Left hindlimb (tissue), 1 donor: ENCODE measurements around the gene HS6ST1.
"Not testable (repeated sequence)": the region's sequence is repeated elsewhere in the genome, so short reads cannot be mapped to it uniquely, and the experiment has no call there.

Experiments used
- DNase-seq: peaks from one replicate; pipeline ENCODE4 v3.0.0-alpha.2; 2018

The HS6ST1 gene

GRCh38 chr2:128280901-128281321 lies 37.8 kb downstream of the HS6ST1 start:
- DNase-seq: peak; percentile 43

GRCh38 chr2:128280158-128280871 lies 38.4 kb downstream of the HS6ST1 start:
- peak; percentile 39 for DNase-seq

DNA sequence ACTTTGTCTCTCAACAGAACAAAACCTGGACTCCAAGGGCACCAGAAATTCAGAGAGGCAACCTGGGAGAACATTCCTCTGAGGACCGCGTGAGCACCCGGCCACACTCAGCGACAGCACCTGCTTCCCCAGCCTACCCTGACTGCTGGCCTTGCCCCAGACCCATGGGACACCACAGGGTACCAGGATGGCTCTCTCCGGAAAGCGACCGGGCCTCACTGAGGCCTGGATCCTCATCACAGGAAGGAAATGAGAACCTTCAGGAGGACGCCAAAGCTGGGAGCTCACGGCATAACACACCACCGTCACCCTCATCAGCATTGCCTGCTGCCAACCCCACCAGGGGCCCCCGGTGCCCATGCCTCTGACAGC lies 38.9 kb downstream of the HS6ST1 start:
- DNase-seq: peak; percentile 21

GRCh38 chr2:128279009-128279408 lies 39.7 kb downstream of the HS6ST1 start:
- no peak for DNase-seq

DNA sequence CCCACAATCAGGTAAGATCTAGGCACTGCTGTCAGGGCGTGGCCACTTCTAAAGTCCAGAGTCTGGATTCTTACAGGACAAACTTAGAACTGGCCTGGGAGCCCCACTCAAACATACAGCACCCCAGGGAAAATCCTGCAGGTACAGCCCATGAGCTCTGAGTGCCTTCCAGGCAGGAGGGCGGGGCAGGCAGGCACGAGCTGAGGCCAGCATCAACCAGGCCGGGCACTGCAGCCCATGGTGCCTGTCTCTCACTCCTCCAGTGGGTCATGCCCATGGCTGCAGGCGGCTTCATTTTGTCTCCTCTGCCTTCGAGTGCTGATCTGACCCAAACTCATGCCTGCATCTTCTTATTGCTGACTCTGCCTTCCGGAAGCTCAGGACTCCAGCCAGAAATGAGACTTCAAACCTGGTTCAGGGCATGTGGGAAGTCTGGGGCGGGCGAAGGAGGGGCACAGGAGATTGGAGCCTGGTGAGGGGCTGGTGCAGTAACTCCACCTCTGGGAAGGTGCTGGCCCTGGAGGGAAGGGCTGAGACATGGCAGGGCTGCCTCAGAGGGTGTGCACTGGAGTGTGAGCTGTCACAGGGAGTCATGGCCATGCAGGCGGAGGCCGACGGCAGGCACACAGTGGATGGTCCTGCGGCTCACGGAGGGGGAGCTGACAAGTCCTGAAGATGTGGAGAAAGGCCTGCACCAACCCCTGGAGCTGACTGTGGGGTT lies 40.5 kb downstream of the HS6ST1 start:
- DNase-seq: no peak

DNA sequence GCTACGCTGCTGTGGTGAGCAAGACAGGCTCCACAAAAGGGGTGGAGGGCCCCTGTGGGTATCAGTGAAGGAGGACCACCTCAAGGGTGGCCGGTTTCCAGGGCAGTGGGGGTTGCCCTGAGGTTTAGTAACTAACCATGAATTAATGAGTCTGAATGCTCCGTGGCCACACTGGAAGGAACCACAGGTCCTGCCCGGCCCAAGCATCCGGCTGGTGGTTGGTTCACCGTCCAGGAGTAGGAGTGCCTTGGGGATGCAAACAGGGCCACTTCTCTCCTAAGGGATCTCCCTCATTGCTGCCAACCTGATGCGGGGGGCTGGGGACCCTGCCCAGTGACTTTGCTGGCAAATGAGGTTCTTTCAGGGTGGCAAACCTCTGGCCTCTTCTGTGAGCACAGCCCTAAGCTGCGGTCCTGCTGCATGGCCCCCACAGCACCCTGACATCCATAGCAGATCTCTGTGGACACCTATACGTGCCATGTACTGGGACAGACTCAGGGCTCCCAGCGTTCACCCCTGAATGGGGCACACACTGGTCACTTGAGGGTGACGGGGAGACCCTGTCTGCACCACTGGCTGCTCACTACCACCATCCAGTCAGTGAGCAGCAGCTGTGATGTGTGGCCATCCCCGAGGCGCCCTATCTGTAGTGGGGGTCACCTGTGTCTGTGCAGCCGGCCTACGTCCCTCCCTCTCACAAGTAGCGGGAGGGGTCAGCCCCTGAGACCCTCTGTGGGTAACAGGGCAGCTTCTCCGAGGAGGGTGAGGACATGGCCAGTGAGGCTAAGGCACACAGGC lies 41.6 kb downstream of the HS6ST1 start:
- peak; percentile 43 for DNase-seq

DNA sequence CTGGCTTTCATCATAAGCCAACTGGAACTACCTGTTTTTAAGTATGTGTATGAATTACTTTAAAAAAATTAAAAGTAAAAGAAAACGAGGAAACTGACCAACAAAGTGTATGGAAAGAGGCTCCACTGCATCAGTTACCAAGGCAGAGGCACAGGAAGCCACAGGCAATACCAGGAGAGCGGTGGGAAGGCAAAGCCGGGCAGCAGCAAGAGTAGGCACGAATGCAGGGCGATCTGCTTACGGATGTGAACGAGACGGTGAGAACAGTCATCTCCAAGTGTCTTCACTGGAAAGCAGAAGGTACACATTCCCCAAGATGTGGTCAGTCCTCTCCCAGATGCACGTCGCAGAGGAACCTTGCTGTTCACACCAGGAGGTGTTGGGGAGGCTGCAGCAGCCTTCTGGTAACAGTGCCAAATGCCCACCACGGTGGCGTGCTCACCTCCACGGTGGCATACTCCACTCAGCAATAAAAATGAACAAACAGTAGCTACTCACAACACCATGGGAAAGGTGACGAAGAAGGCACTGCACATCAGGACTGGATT lies 43.1 kb downstream of the HS6ST1 start:
- no peak for DNase-seq

- DNase-seq: no peak
Observed at GRCh38 chr2:128274218-128274617, 44.5 kb downstream of the HS6ST1 start.

DNA sequence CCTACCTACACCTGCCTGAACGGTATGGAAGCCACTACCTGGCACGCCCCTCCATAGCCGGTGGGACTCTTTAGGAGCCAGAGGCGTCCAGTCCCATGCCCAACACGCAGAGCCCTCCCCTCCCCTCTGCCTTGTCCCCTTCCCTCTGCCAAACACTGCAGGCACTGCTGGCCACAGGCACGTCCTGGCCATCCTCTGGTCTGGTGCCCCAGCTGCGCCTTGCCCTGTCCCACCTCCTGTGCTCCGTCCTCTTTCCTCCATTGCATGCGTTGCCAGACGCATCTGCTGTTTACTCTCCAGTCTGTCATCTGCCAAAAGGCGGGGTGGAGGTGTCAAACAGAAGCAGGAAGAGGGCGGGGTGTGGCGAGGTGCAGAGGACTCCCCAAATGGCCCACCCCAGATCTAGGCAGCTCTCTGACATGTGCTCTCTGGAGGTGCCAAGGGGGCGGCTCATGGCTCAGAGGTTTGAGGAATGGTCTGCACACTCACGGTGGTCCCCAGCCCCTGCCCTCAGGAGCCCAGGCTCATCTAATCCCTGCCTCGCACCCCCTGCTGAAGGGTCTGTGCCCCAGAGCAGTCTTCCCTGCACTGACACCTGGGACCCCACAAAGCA lies 45.1 kb downstream of the HS6ST1 start:
- DNase-seq: no peak

- DNase-seq: no peak
Observed at GRCh38 chr2:128272601-128273468, 45.8 kb downstream of the HS6ST1 start.

- no peak for DNase-seq
Observed at GRCh38 chr2:128271911-128272600, 46.6 kb downstream of the HS6ST1 start.

GRCh38 chr2:128271597-128271910 lies 47.1 kb downstream of the HS6ST1 start:
- no peak for DNase-seq

- DNase-seq: no peak
Observed at GRCh38 chr2:128270672-128271596, 47.7 kb downstream of the HS6ST1 start.

DNA sequence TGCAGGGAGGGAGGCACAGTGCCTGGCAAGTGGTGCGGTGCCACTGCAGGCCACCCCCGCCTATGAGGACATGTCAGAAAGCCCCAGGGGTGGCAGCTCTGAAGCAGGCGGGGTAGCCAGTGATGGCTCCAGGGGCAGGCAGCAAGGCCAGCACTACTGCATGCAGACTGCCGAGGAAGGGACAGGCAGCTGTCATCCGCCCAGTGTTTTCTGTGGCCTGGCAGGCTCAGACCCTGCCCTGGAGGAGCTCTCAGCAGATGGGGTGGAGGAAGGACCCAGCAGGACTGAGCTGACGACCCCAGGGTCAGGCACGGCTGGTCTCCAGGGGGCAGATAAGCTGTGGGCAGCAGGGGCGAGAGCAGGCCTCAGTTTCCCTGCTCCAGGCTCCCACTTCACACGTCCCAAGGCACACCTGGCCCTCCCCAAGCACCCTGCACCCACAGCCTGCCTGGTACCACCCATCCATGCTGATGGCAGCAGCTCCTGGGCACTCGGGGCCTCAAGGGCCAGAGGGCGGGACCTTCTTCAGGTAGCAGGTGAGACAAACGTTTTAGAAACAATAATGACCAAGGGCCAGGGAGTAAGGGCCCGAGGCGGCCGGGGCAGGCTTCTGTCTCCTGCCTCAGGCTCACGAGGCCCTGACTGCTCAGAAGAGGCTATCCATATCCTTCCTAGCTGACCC lies 48.5 kb downstream of the HS6ST1 start:
- no peak for DNase-seq

DNA sequence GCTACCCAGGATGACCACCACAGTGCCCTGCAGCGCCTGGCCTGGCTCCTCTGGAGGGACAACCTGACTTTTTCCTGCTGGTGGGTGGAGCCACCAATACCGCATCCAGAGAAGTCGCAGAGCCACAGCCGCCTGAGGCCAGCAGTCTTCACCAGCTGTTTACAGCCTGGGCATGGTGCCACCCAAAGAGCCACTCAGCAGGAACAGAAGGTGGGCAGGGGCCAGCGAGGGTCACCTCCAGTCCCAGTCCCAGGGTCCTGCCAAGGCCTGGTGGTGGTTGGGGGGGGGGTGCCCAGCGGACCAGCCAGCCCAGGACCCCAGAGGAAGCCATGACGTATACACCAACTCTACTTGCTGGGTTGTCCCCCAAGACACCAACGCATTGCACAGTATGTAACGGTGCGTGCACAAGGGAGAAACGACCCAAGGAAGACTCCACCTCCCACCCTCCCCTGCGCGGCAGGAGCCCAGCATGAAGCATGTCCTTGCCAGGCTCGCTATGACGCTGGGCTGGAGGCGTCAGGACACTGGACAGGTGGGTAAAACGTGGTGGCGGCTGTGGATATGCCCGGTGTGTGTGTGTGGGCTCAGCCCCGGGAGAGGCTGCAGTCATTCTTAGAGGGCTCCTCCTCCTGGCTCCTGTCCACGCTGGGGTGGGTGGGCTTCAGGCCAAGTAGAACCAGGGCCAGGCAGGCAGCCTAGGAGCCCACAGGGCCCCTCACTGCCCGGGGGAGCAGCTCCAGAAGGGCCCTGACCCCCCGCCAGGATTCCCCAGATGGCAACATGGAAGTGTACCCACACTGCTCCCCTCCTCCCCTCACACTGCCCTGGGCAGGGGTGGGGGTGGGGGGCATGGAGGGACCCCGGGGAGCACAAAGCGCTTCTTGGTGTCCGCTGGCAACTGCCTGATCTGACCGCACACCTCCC lies 49.3 kb downstream of the HS6ST1 start:
- DNase-seq: peak; percentile 25

GRCh38 chr2:128268611-128269010 lies 50.1 kb downstream of the HS6ST1 start:
- DNase-seq: peak; percentile 0

DNA sequence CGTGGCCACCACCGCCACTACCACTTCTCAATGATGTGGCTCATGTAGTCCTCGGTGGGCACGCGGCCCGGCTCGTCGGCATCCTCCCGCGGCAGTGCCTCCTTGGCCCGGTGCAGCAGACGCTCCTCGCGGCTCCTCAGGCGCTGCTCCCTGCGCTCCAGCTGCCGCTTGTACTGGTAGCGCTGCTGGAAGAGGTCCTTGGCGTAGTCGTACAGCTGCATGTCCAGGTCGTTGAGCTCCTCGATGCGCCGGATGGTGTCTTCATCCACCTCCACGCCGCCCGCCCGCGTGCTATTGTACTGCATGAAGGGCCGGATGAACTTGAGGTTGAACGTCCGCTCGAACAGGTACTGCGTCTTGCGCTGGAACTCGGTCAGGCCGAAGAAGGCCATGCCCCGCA lies 50.5 kb downstream of the HS6ST1 start:
- peak; percentile 10 for DNase-seq

DNA sequence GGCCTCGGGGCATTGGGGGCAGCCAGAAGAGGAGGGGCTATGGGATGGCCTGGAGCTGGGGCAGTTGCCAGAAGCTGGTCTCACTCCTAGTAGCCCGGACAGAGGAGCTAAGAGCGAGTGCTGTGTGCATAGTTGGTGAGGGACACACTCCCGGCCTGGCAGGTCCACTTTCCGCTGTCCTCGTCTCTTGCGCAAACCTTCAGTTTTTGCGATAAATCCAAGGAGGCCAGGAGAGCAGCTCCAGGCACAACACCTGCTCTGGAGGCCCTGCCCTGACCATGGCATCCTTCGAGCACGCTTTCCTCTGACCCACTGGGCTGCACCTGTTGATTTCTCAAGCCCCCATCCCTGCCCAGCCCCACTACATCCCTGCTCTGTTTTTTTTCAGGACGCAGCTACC lies 51.0 kb downstream of the HS6ST1 start:
- DNase-seq: peak; percentile 4

- DNase-seq: not testable (repeated sequence)
Observed at GRCh38 chr2:128267197-128267596, 51.5 kb downstream of the HS6ST1 start.
